H9 (cell line): ENCODE results near the gene ZC3H12C. TPM values are rescaled to one million over a fixed set of nuclear protein-coding genes. Genes with fewer than 3 reads are reported as not detected.

Source experiments
- DNase-seq: peaks from one replicate; pipeline ENCODE4 v3.0.0-alpha.2; 2017
- H2AFZ ChIP-seq: one replicate; pipeline ENCODE4 v1.6.1; 2013; ENCODE audit warnings: mild to moderate bottlenecking, low read length, control low read depth, moderate library complexity
- H2AK5ac ChIP-seq: 2 replicates; pipeline ENCODE4 v1.6.1; 2013; ENCODE audit warnings: low read length, control low read depth, mixed read lengths; ENCODE audit not compliant: insufficient read length
- H2BK120ac ChIP-seq: one replicate; pipeline ENCODE4 v1.6.1; 2013; ENCODE audit warnings: low read depth, mild to moderate bottlenecking, low read length, control low read depth, inconsistent platforms; ENCODE audit not compliant: poor library complexity, severe bottlenecking
- H2BK12ac ChIP-seq: 2 replicates; pipeline ENCODE4 v1.6.1; 2013; ENCODE audit warnings: low read length, control low read depth, mixed read lengths, low read depth; ENCODE audit not compliant: insufficient read length
- H2BK15ac ChIP-seq: 2 replicates; pipeline ENCODE4 v1.6.1; 2013; ENCODE audit warnings: low read depth, low read length, control low read depth
- H2BK20ac ChIP-seq: one replicate; pipeline ENCODE4 v1.6.1; 2013; ENCODE audit warnings: low read depth, mild to moderate bottlenecking, low read length, control low read depth, inconsistent platforms; ENCODE audit not compliant: poor library complexity, severe bottlenecking
- H2BK5ac ChIP-seq: 2 replicates; pipeline ENCODE4 v1.6.1; 2013; ENCODE audit warnings: low read length, control low read depth, mixed read lengths; ENCODE audit not compliant: insufficient read length
- H3K14ac ChIP-seq: 2 replicates; pipeline ENCODE4 v1.6.1; 2013; ENCODE audit warnings: low read length, control low read depth; ENCODE audit not compliant: insufficient read depth
- H3K18ac ChIP-seq: 2 replicates; pipeline ENCODE4 v1.6.1; 2013; ENCODE audit warnings: low read depth, mild to moderate bottlenecking, mixed read lengths, low read length, control low read depth; ENCODE audit not compliant: insufficient read length
- H3K23ac ChIP-seq: 2 replicates; pipeline ENCODE4 v1.6.1; 2013; ENCODE audit warnings: low read length, control low read depth, mixed read lengths, low read depth; ENCODE audit not compliant: insufficient read length
- H3K23me2 ChIP-seq: 2 replicates; pipeline ENCODE4 v1.6.1; 2013; ENCODE audit warnings: low read depth, mild to moderate bottlenecking, mixed read lengths, low read length, control low read depth; ENCODE audit not compliant: insufficient read length, poor library complexity, severe bottlenecking
- H3K27ac ChIP-seq: 2 replicates; pipeline ENCODE4 v1.5.1; 2013; ENCODE audit warnings: low read length, control low read depth, mixed read lengths, low read depth; ENCODE audit not compliant: insufficient read length
- H3K27me3 ChIP-seq: 2 replicates; pipeline ENCODE4 v1.6.1; 2013; ENCODE audit warnings: low read length, control low read depth, inconsistent platforms; ENCODE audit not compliant: insufficient read depth
- H3K4ac ChIP-seq: 2 replicates; pipeline ENCODE4 v1.6.1; 2013; ENCODE audit warnings: low read depth, mild to moderate bottlenecking, control low read depth, inconsistent platforms, low read length, moderate library complexity
- H3K4me1 ChIP-seq: 2 replicates; pipeline ENCODE4 v1.6.1; 2013; ENCODE audit warnings: low read length, control low read depth, inconsistent platforms; ENCODE audit not compliant: insufficient read depth
- H3K4me2 ChIP-seq: 2 replicates; pipeline ENCODE4 v1.6.1; 2013; ENCODE audit warnings: low read length, control low read depth, mixed read lengths; ENCODE audit not compliant: insufficient read length, insufficient read depth
- H3K56ac ChIP-seq: 2 replicates; pipeline ENCODE4 v1.6.1; 2013; ENCODE audit warnings: low read depth, mild to moderate bottlenecking, mixed read lengths, low read length, control low read depth; ENCODE audit not compliant: insufficient read length
- H3K79me1 ChIP-seq: 2 replicates; pipeline ENCODE4 v1.6.1; 2013; ENCODE audit warnings: low read depth, mild to moderate bottlenecking, moderate library complexity, low read length, control low read depth, inconsistent platforms; ENCODE audit not compliant: insufficient read depth, poor library complexity, severe bottlenecking
- H3K79me2 ChIP-seq: 2 replicates; pipeline ENCODE4 v1.6.1; 2013; ENCODE audit warnings: low read length, control low read depth, inconsistent platforms; ENCODE audit not compliant: insufficient read depth
- H3K9ac ChIP-seq: 2 replicates; pipeline ENCODE4 v1.6.1; 2013; ENCODE audit warnings: low read length, control low read depth, mixed read lengths; ENCODE audit not compliant: insufficient read length; ENCODE audit errors: extremely low read depth
- H3K9me3 ChIP-seq: one replicate; pipeline ENCODE4 v1.6.1; 2013; ENCODE audit warnings: low read depth, low read length, inconsistent platforms; ENCODE audit not compliant: control insufficient read depth
- H3T11ph ChIP-seq: one replicate; pipeline ENCODE4 v1.6.1; 2013; ENCODE audit warnings: mild to moderate bottlenecking, low read length, control low read depth, inconsistent platforms
- H4K20me1 ChIP-seq: one replicate; pipeline ENCODE4 v1.6.1; 2013; ENCODE audit not compliant: control insufficient read depth, insufficient read length, insufficient read depth
- H4K5ac ChIP-seq: 2 replicates; pipeline ENCODE4 v1.6.1; 2013; ENCODE audit warnings: low read depth, mild to moderate bottlenecking, mixed read lengths, low read length, control low read depth; ENCODE audit not compliant: insufficient read length
- H4K8ac ChIP-seq: replicated peaks from 2 replicates; pipeline ENCODE4 v1.6.1; 2013; ENCODE audit warnings: low read length, control low read depth, mixed read lengths, low read depth; ENCODE audit not compliant: insufficient read length
- H4K91ac ChIP-seq: 2 replicates; pipeline ENCODE4 v1.6.1; 2013; ENCODE audit warnings: low read depth, mild to moderate bottlenecking, moderate library complexity, mixed read lengths, low read length, control low read depth; ENCODE audit not compliant: insufficient read length
- H3K27ac Mint-ChIP-seq, 3 experiments: 2 replicates in 2 of 3; 3 replicates in 1 of 3; pipeline ENCODE4 v1.8.0; 2020 to 2021; ENCODE audit warnings: mixed read lengths in 3 of 3, mild to moderate bottlenecking in 1 of 3, moderate library complexity in 1 of 3
- H3K27me3 Mint-ChIP-seq: 2 replicates; pipeline ENCODE4 v1.8.0; 2021; ENCODE audit warnings: low read depth, mild to moderate bottlenecking, moderate library complexity, mixed read lengths
- H3K36me3 Mint-ChIP-seq, 3 experiments: 2 replicates in 2 of 3; 3 replicates in 1 of 3; pipeline ENCODE4 v1.8.0; 2020 to 2021; ENCODE audit warnings: low read depth in 3 of 3, mixed read lengths in 3 of 3; ENCODE audit not compliant: insufficient read depth in 1 of 3
- H3K4me1 Mint-ChIP-seq, 2 experiments: 2 replicates each; pipeline ENCODE4 v1.8.0; 2020; ENCODE audit warnings: mixed read lengths in 2 of 2
- H3K4me3 Mint-ChIP-seq, 2 experiments: 2 replicates in 1 of 2; 3 replicates in 1 of 2; pipeline ENCODE4 v1.8.0; 2020 to 2021; ENCODE audit warnings: mild to moderate bottlenecking in 2 of 2, mixed read lengths in 2 of 2, moderate library complexity in 1 of 2
- H3K9me3 Mint-ChIP-seq, 2 experiments: 2 replicates in 1 of 2; 3 replicates in 1 of 2; pipeline ENCODE4 v1.8.0; 2020; ENCODE audit warnings: mild to moderate bottlenecking in 2 of 2, mixed read lengths in 2 of 2, moderate library complexity in 1 of 2
- WGBS: extraction: QIAGEN DNeasy Blood & Tissue Kit; methylation state at CpG from one replicate; pipeline ENCODE4 v1.1.7; 2013; ENCODE audit warnings: missing lambda C conversion rate, low lambda C conversion rate, mixed read lengths; ENCODE audit not compliant: insufficient read length; ENCODE audit errors: extremely low coverage; 5-methylcytosine and 5-hydroxymethylcytosine counted together
- total RNA-seq: library from RNA; stranded (reverse); gene quantifications from 2 replicates; pipeline ENCODE4 v1.2.1, GENCODE V29; 2021
- TF ChIP-seq, protein P1 (sequence below): fragments of 200-600 bp; sonication (generic); conservative IDR thresholded peaks from 3 replicates; pipeline ENCODE4 v1.8.0; 2021; ENCODE audit warnings: antibody characterized with exemption, mild to moderate bottlenecking

The ZC3H12C gene
- total RNA-seq, 1 experiment from 2014 or later = 4.8 TPM

DNA sequence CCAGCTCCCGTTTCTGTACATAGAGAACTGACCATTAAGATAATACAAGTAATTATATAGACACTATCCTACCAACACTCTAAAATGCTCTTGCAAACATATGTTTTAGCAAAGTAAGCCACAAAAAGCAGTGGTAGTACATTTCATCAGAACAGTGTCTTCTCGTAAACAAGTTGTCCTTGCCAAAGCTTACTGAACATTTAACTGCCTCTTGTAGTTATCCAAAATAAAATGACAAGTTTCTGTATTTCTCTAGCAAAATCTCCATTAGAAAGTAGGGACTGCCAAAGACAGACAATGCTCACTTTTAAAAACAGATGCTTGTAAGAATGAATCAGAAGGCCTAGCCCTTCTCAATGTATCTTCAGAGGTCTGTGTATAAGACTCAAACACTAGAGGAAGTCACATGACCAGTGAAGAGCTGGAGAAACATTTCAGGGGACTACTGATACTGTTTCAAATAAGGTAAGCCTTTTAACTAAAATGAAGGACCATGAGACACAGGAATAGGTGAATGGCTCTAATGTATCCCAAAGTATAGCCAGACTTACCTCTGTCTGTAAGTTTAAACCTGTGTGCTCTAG, 7.8 kb upstream of the ZC3H12C start:
- no peak overlapping the region for H2AK5ac ChIP-seq
- Mint-ChIP-seq H3K4me1 (peaks cover 2 to 4% of the 10 kb centered on the region in 2 experiments; a peak in 2 of 4 replicates), H3K4me3 (no peak overlapping the region), H3K36me3 (no peaks in the 10 kb centered on the region), H3K27ac (no peak overlapping the region), H3K27me3 (peaks cover 4% of the 10 kb centered on the region; the same call in 1 of the 2 replicates), H3K9me3 (no peaks in the 10 kb centered on the region)
- no peak overlapping the region for H4K8ac ChIP-seq
- H3K23ac ChIP-seq = no peak overlapping the region
- no peak overlapping the region for H2BK12ac ChIP-seq
- no peak overlapping the region for H3K14ac ChIP-seq
- no CpG with 5 or more reads among the region's 2 CpGs for WGBS
- no peak overlapping the region for H2BK15ac ChIP-seq
- H2BK20ac ChIP-seq = no peak overlapping the region
- no peak overlapping the region for H3K4ac ChIP-seq
- no peaks in the 10 kb centered on the region for H3K79me1 ChIP-seq
- H3K18ac ChIP-seq = no peak overlapping the region
- H2BK120ac ChIP-seq = no peak overlapping the region
- no peak for DNase-seq
- TF ChIP-seq, protein P1, sequence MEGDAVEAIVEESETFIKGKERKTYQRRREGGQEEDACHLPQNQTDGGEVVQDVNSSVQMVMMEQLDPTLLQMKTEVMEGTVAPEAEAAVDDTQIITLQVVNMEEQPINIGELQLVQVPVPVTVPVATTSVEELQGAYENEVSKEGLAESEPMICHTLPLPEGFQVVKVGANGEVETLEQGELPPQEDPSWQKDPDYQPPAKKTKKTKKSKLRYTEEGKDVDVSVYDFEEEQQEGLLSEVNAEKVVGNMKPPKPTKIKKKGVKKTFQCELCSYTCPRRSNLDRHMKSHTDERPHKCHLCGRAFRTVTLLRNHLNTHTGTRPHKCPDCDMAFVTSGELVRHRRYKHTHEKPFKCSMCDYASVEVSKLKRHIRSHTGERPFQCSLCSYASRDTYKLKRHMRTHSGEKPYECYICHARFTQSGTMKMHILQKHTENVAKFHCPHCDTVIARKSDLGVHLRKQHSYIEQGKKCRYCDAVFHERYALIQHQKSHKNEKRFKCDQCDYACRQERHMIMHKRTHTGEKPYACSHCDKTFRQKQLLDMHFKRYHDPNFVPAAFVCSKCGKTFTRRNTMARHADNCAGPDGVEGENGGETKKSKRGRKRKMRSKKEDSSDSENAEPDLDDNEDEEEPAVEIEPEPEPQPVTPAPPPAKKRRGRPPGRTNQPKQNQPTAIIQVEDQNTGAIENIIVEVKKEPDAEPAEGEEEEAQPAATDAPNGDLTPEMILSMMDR = no peak
- H2BK5ac ChIP-seq = no peak overlapping the region
- H3K4me1 ChIP-seq = no peaks in the 10 kb centered on the region
- H3K9me3 ChIP-seq = no peaks in the 10 kb centered on the region
- no peak overlapping the region for H3K9ac ChIP-seq
- no peak overlapping the region for H3K4me2 ChIP-seq
- H3K56ac ChIP-seq = no peak overlapping the region
- H4K20me1 ChIP-seq = no peaks in the 10 kb centered on the region
- H2AFZ ChIP-seq = no peak overlapping the region
- H3K79me2 ChIP-seq = no peaks in the 10 kb centered on the region
- no peaks in the 10 kb centered on the region for H3K23me2 ChIP-seq
- no peak overlapping the region for H4K91ac ChIP-seq
- no peaks in the 10 kb centered on the region; the same call in 1 of the 2 replicates for H3K27me3 ChIP-seq
- H4K5ac ChIP-seq = no peak overlapping the region
- H3T11ph ChIP-seq = no peak overlapping the region
- H3K27ac ChIP-seq = no peak overlapping the region
